Vagina (tissue), 2 donors: ENCODE measurements around the gene SGSM1.

Experiments used
- CTCF ChIP-seq, 3 experiments: fragments of 450-650 bp in 2 of 3; fragments of 200-600 bp in 1 of 3; sonication (generic) in 1 of 3; IDR thresholded peaks; one replicate each; pipeline ENCODE4 v1.5.1; 2017 to 2019; ENCODE audit warnings: antibody characterized with exemption in 3 of 3, mild to moderate bottlenecking in 2 of 3, moderate library complexity in 2 of 3
- POLR2A ChIP-seq, 2 donors: fragments of 450-650 bp; IDR thresholded peaks; one replicate each; pipeline ENCODE4 v1.6.1; 2017; ENCODE audit warnings: antibody characterized with exemption in 2 of 2, mild to moderate bottlenecking in 2 of 2, moderate library complexity in 2 of 2
- POLR2AphosphoS5 ChIP-seq, 2 donors: sonication (generic); formaldehyde crosslinking; IDR thresholded peaks; one replicate each; pipeline ENCODE4 v1.9.0; 2017; ENCODE audit warnings: antibody characterized with exemption in 2 of 2, mild to moderate bottlenecking in 2 of 2, low read depth in 1 of 2; ENCODE audit not compliant: insufficient read depth in 1 of 2

- TF ChIP-seq POLR2A (IDR thresholded peaks at IDR 0.05) (no peak), CTCF (IDR thresholded peaks at IDR 0.05) (no peak), POLR2AphosphoS5 (IDR thresholded peaks at IDR 0.05; ENCODE audit: insufficient read depth in 1 of 2, low read depth in 1 of 2) (no peak)
These were observed 89.0 kb downstream of the SGSM1 start for GRCh38 chr22:24894998-24895397.
